HepG2 (cell line): Measurements from ENCODE around the gene CDC42EP5. TPM values are rescaled to one million over a fixed set of nuclear protein-coding genes. Genes with fewer than 3 reads are reported as not detected.

Experiments
- DPF2 ChIP-seq: sonication (generic); formaldehyde crosslinking; IDR thresholded peaks from 2 replicates; pipeline ENCODE4 v1.4.0; 2020; ENCODE audit warnings: mild to moderate bottlenecking, low read depth, missing genetic modification reagents, borderline replicate concordance
- ESRRA ChIP-seq: sonication (generic); formaldehyde crosslinking; IDR thresholded peaks from 2 replicates; pipeline ENCODE4 v1.5.1; 2020; ENCODE audit warnings: mild to moderate bottlenecking, low read depth, missing genetic modification reagents
- FOSL2 ChIP-seq: sonication (generic); formaldehyde crosslinking; IDR thresholded peaks from 2 replicates; pipeline ENCODE4 v1.4.0; 2020; ENCODE audit warnings: missing genetic modification reagents
- GLMP ChIP-seq: sonication (generic); formaldehyde crosslinking; IDR thresholded peaks from 2 replicates; pipeline ENCODE4 v1.9.0; 2021; ENCODE audit warnings: missing genetic modification reagents, mild to moderate bottlenecking, borderline replicate concordance
- GMEB2 ChIP-seq: IDR thresholded peaks from 2 replicates; pipeline ENCODE4 v1.6.1; 2016; ENCODE audit warnings: missing biosample characterization, missing genetic modification reagents, low read depth
- HCFC1 ChIP-seq: fragments of 150-350 bp; IDR thresholded peaks from 2 replicates; pipeline ENCODE4 v1.6.1; 2014; ENCODE audit warnings: low read depth, low read length
- HOXA7 ChIP-seq: sonication (generic); formaldehyde crosslinking; IDR thresholded peaks from 2 replicates; pipeline ENCODE4 v1.8.1; 2022; ENCODE audit warnings: mild to moderate bottlenecking, missing genetic modification reagents, moderate library complexity
- MNT ChIP-seq: fragments of 450-650 bp; IDR thresholded peaks from 2 replicates; pipeline ENCODE4 v1.6.1; 2016
- MTF2 ChIP-seq: sonication (generic); formaldehyde crosslinking; IDR thresholded peaks from 2 replicates; pipeline ENCODE4 v1.5.0; 2020; ENCODE audit warnings: missing genetic modification reagents, borderline replicate concordance
- PAX8 ChIP-seq: sonication (generic); formaldehyde crosslinking; IDR thresholded peaks from 2 replicates; pipeline ENCODE4 v1.8.0; 2022; ENCODE audit warnings: mild to moderate bottlenecking, missing genetic modification reagents, borderline replicate concordance
- RFX5 ChIP-seq: IDR thresholded peaks from 2 replicates; pipeline ENCODE4 v1.6.1; 2011; ENCODE audit warnings: low read depth, low read length, improper control_type of control experiment
- SMARCE1 ChIP-seq: fragments of 450-650 bp; IDR thresholded peaks from 2 replicates; pipeline ENCODE4 v1.6.1; 2017; ENCODE audit warnings: borderline replicate concordance
- SRSF4 ChIP-seq: fragments of 200-400 bp; formaldehyde crosslinking; IDR thresholded peaks from one replicate; pipeline ENCODE4 v1.6.1; 2018; ENCODE audit warnings: mild to moderate bottlenecking, low read depth, low read length, moderate library complexity; ENCODE audit not compliant: poor library complexity, severe bottlenecking
- STAT5B ChIP-seq: sonication (generic); formaldehyde crosslinking; IDR thresholded peaks from 2 replicates; pipeline ENCODE4 v1.4.0; 2020; ENCODE audit warnings: missing genetic modification reagents
- TFAP4 ChIP-seq: sonication (generic); IDR thresholded peaks from 2 replicates; pipeline ENCODE4 v1.6.1; 2016; ENCODE audit warnings: low read depth, borderline replicate concordance
- UBTF ChIP-seq: sonication (generic); formaldehyde crosslinking; IDR thresholded peaks from 2 replicates; pipeline ENCODE4 v1.4.0; 2020; ENCODE audit warnings: mild to moderate bottlenecking, missing genetic modification reagents
- ZFX ChIP-seq: sonication (generic); formaldehyde crosslinking; IDR thresholded peaks from 2 replicates; pipeline ENCODE4 v1.4.0; 2020; ENCODE audit warnings: mild to moderate bottlenecking, low read depth, missing genetic modification reagents, moderate library complexity
- ZGPAT ChIP-seq: IDR thresholded peaks from 2 replicates; pipeline ENCODE4 v1.6.1; 2016; ENCODE audit warnings: mild to moderate bottlenecking
- ZKSCAN1 ChIP-seq: fragments of 150-350 bp; IDR thresholded peaks from 2 replicates; pipeline ENCODE4 v1.6.1; 2014; ENCODE audit warnings: low read length
- ZNF207 ChIP-seq: fragments of 450-650 bp; IDR thresholded peaks from 2 replicates; pipeline ENCODE4 v1.6.1; 2016; ENCODE audit warnings: antibody characterized with exemption, borderline replicate concordance
- polyA plus RNA-seq, 8 experiments: library from polyadenylated mRNA; depleted of rRNA in 3 of 8; stranded (reverse) in 7 of 8; unstranded in 1 of 8; fragments of >200 nt; fragmentation: Illumina TruSeq in 4 of 8; extraction: Trizol in 4 of 8; gene quantifications; 2 replicates each; pipeline versions ENCODE4 v1.2.1 to v1.2.3, GENCODE V29; 2011 to 2016; ENCODE audit warnings: low read depth in 4 of 8, missing spikeins in 1 of 8, mixed read lengths in 1 of 8; ENCODE audit not compliant: insufficient read depth in 1 of 8
- total RNA-seq, 5 experiments: library from RNA; depleted of rRNA; stranded (reverse); fragments of >200 nt; fragmentation: Illumina TruSeq; extraction: Trizol; gene quantifications; 2 replicates each; pipeline ENCODE4 v1.2.3, GENCODE V29; 2016; ENCODE audit warnings: low read depth in 1 of 5

The CDC42EP5 gene
- total and polyA plus RNA-seq, 2 of the 13 experiments (the other 11 are each of a cell fraction or from before 2014, with no cell fraction given) = 0.41 to 1.6 TPM

- TF ChIP-seq STAT5B (CRISPR knock-in tag) = no peak
- peak; percentile 100 for TF ChIP-seq ZFX (CRISPR knock-in tag)
- TF ChIP-seq UBTF = peak; percentile 9; the same call in 1 of the 2 replicates
- peak; percentile 69 for TF ChIP-seq FOSL2 (CRISPR knock-in tag)
- TF ChIP-seq ZNF207 = no peak
- peak; percentile 98 for TF ChIP-seq GMEB2
- TF ChIP-seq PAX8 (CRISPR knock-in tag) = peak; percentile 82; the same call in 1 of the 2 replicates
- no peak for TF ChIP-seq HOXA7
- peak; percentile 32; the same call in 1 of the 2 replicates for TF ChIP-seq MNT
- no peak; the same call in none of the 2 replicates for TF ChIP-seq ESRRA (CRISPR knock-in tag)
- TF ChIP-seq ZGPAT (CRISPR knock-in tag) = peak; percentile 90
- TF ChIP-seq RFX5 = peak; percentile 73
- peak; percentile 33; the same call in 1 of the 2 replicates for TF ChIP-seq HCFC1
- no peak for TF ChIP-seq GLMP
- TF ChIP-seq SMARCE1 = no peak
- no peak for TF ChIP-seq TFAP4
- no peak for TF ChIP-seq MTF2 (CRISPR knock-in tag)
- no peak for TF ChIP-seq ZKSCAN1
- TF ChIP-seq SRSF4 = no peak
- TF ChIP-seq DPF2 (CRISPR knock-in tag) = no peak
These were observed 24.1 kb downstream of the CDC42EP5 start, which contains the start of gene LENG8 (continued) for GRCh38 chr19:54448774-54449700.
